ENCODE results near the gene FKRP. TPM values are rescaled to one million over a fixed set of nuclear protein-coding genes. Genes with fewer than 3 reads are reported as not detected.

Gene FKRP
- total and polyA plus RNA-seq, 2 of the 13 experiments (the other 11 are each of a cell fraction or from before 2014, with no cell fraction given): 7.3 to 9.8 TPM

DNA sequence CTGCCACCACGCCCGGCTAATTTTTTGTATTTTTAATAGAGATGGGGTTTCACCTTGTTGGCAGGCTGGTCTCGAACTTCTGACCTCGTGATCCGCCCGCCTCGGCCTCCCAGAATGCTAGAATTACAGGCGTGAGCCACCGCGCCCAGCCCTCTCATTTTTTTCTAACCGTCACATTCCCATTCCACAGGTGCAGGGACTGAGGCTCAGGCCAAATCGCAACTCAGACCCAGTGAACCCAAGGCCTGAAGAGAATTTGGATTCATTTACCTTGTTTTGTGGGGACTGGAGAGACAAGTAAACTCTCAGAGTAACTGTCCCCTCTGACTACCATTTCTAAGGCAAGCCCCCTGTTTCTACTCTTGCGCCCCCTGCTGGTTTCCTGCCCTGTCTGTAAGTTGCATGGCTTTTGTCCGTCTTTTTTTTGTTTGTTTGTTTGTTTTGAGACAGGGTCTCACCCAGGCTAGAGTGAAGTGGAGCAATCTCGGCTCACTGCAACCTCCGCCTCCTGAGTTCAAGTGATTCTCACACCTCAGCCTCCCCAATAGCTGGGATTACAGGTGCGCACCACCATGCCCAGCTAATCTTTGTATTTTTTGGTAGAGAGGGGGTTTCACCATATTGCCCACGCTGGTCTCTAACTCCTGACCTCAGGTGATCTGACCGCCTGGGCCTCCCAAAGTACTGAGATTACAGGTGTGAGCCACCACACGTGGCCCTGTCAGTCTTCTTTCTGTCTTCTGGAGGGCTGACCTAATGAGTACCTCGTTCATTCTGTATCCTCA, 2.7 kb downstream of the FKRP start:
- CTCF ChIA-PET (ENCODE audit: low intra/inter-chr PET ratio, low total read pairs): interaction anchor here (1.0 to 1.2 kb wide), 3 partner anchors 18 to 92 kb away, joined by 3 read pairs; no protein-coding TSS in a partner anchor
- peak; percentile 54 for DNase-seq (ENCODE audit: low spot score)
- Histone ChIP-seq H3K4me2 (ENCODE audit: low read depth, low read length) (no peak overlapping the region), H3K9me3 (ENCODE audit: low read length) (no peaks in the 10 kb centered on the region), H3K4me1 (ENCODE audit: insufficient read depth, low read length) (peaks cover 22% of the 10 kb centered on the region), H3K27me3 (ENCODE audit: control insufficient read depth in 1 of 2, insufficient read depth in 2 of 2, low read length in 2 of 2) (no peaks in the 10 kb centered on the region; a peak in 2 of 5 replicates), H2AFZ (ENCODE audit: low read length) (no peak overlapping the region), H3K27ac (ENCODE audit: extremely low read length, insufficient read depth, low read length) (no peak overlapping the region), H4K20me1 (ENCODE audit: insufficient read depth, low read length) (peaks cover 13% of the 10 kb centered on the region), H3K4me3 (replicated peaks in 1 of 3; ENCODE audit: insufficient read depth in 1 of 3, low read depth in 2 of 3, low read length in 3 of 3) (no peak overlapping the region), H3K36me3 (replicated peaks in 1 of 2; ENCODE audit: control insufficient read depth in 1 of 2, insufficient read depth in 2 of 2, low read length in 2 of 2) (peaks cover 3 to 7% of the 10 kb centered on the region in 2 experiments; a peak in 1 of 5 replicates), H3K79me2 (ENCODE audit: insufficient read depth, low read length) (peaks cover 27% of the 10 kb centered on the region), H3K9ac (ENCODE audit: insufficient read depth, low read depth, low read length) (no peak overlapping the region)
- intact Hi-C loops (cut with micrococcal nuclease; ENCODE audit: unreplicated experiment) (no loop called here), in situ Hi-C loops (cut with HindIII; ENCODE audit: extremely low pct_ligation_motif_present, low pct_unique_long_range_greater_than_20kb) (no loop called here)
- BruUV-seq (replicated peaks): no TSS peak
- WGBS (ENCODE audit: low lambda C conversion rate): 84% methylated on average over 21 of the region's 21 CpGs
- TF ChIP-seq, protein P1, sequence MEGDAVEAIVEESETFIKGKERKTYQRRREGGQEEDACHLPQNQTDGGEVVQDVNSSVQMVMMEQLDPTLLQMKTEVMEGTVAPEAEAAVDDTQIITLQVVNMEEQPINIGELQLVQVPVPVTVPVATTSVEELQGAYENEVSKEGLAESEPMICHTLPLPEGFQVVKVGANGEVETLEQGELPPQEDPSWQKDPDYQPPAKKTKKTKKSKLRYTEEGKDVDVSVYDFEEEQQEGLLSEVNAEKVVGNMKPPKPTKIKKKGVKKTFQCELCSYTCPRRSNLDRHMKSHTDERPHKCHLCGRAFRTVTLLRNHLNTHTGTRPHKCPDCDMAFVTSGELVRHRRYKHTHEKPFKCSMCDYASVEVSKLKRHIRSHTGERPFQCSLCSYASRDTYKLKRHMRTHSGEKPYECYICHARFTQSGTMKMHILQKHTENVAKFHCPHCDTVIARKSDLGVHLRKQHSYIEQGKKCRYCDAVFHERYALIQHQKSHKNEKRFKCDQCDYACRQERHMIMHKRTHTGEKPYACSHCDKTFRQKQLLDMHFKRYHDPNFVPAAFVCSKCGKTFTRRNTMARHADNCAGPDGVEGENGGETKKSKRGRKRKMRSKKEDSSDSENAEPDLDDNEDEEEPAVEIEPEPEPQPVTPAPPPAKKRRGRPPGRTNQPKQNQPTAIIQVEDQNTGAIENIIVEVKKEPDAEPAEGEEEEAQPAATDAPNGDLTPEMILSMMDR (CRISPR knock-in tag; IDR thresholded peaks at IDR 0.05): peak; percentile 62
- no peak for TF ChIP-seq TCF12 (IDR thresholded peaks at IDR 0.05)
- TF ChIP-seq TCF12 (CRISPR knock-in tag; IDR thresholded peaks at IDR 0.05): no peak
- no peak for TF ChIP-seq ZNF451 (CRISPR knock-in tag; IDR thresholded peaks at IDR 0.05)
- peak; percentile 60 for TF ChIP-seq XRCC5 (optimal IDR thresholded peaks at IDR 0.05; ENCODE audit: low read length)
- TF ChIP-seq MIER3 (CRISPR knock-in tag; IDR thresholded peaks at IDR 0.05; ENCODE audit: borderline replicate concordance): peak; percentile 25; the same call in 1 of the 2 replicates
- TF ChIP-seq ZNF629 (CRISPR knock-in tag; conservative IDR thresholded peaks at IDR 0.05): peak; percentile 62
- no peak for TF ChIP-seq FOXP1 (IDR thresholded peaks at IDR 0.05)
- peak; percentile 18; the same call in 1 of the 2 replicates for TF ChIP-seq FOXP1 (CRISPR knock-in tag; IDR thresholded peaks at IDR 0.05)
- TF ChIP-seq TEAD3 (CRISPR knock-in tag; optimal IDR thresholded peaks at IDR 0.05; ENCODE audit: borderline replicate concordance): peak; percentile 11
- TF ChIP-seq PAF1 (CRISPR knock-in tag; IDR thresholded peaks at IDR 0.05): no peak
- TF ChIP-seq, protein P2, sequence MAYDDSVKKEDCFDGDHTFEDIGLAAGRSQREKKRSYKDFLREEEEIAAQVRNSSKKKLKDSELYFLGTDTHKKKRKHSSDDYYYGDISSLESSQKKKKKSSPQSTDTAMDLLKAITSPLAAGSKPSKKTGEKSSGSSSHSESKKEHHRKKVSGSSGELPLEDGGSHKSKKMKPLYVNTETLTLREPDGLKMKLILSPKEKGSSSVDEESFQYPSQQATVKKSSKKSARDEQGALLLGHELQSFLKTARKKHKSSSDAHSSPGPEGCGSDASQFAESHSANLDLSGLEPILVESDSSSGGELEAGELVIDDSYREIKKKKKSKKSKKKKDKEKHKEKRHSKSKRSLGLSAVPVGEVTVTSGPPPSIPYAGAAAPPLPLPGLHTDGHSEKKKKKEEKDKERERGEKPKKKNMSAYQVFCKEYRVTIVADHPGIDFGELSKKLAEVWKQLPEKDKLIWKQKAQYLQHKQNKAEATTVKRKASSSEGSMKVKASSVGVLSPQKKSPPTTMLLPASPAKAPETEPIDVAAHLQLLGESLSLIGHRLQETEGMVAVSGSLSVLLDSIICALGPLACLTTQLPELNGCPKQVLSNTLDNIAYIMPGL (CRISPR knock-in tag; IDR thresholded peaks at IDR 0.05; ENCODE audit: borderline replicate concordance in 1 of 2, low read depth in 1 of 2): 0 out of 4 replicates have a peak, but pooled peaks have one; percentile 23 to 47
- peak; percentile 34; the same call in 1 of the 2 replicates for TF ChIP-seq ZNF614 (CRISPR knock-in tag; IDR thresholded peaks at IDR 0.05; ENCODE audit: borderline replicate concordance)
- TF ChIP-seq NFIB (CRISPR knock-in tag; IDR thresholded peaks at IDR 0.05; ENCODE audit: borderline replicate concordance): no peak
- TF ChIP-seq, protein P3, sequence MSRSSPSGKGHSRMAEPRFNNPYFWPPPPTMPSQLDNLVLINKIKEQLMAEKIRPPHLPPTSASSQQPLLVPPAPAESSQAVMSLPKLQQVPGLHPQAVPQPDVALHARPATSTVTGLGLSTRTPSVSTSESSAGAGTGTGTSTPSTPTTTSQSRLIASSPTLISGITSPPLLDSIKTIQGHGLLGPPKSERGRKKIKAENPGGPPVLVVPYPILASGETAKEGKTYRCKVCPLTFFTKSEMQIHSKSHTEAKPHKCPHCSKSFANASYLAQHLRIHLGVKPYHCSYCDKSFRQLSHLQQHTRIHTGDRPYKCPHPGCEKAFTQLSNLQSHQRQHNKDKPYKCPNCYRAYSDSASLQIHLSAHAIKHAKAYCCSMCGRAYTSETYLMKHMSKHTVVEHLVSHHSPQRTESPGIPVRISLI (CRISPR knock-in tag; IDR thresholded peaks at IDR 0.05; ENCODE audit: borderline replicate concordance): peak; percentile 44; the same call in 1 of the 2 replicates
- no peak for TF ChIP-seq ZNF761 (CRISPR knock-in tag; conservative IDR thresholded peaks at IDR 0.05)
- 0 out of 2 replicates have a peak, but pooled peaks have one; percentile 40 for TF ChIP-seq ZBTB7B (CRISPR knock-in tag; IDR thresholded peaks at IDR 0.05)
- peak; percentile 13; the same call in 1 of the 2 replicates for TF ChIP-seq STAG1 (CRISPR knock-in tag; IDR thresholded peaks at IDR 0.05)
- TF ChIP-seq SMC3 (IDR thresholded peaks at IDR 0.05; ENCODE audit: low read length): peak; percentile 33; the same call in 1 of the 2 replicates
- peak; percentile 42 for FAIRE-seq
- POLR2A ChIA-PET: no interaction called here
- ATAC-seq: peak; percentile 40
